Central memory CD4-positive, alpha-beta T cell (primary cell): Measurements from ENCODE around the gene HMCN2.
"Not testable (repeated sequence)": the region's sequence is repeated elsewhere in the genome, so short reads cannot be mapped to it uniquely, and the experiment has no call there.

Source experiments
- DNase-seq: peaks from one replicate; pipeline ENCODE4 v3.0.0; 2022

HMCN2 gene

GRCh38 chr9:130421154-130421801 is 155.7 kb downstream of the HMCN2 start:
- no peak for DNase-seq

DNA sequence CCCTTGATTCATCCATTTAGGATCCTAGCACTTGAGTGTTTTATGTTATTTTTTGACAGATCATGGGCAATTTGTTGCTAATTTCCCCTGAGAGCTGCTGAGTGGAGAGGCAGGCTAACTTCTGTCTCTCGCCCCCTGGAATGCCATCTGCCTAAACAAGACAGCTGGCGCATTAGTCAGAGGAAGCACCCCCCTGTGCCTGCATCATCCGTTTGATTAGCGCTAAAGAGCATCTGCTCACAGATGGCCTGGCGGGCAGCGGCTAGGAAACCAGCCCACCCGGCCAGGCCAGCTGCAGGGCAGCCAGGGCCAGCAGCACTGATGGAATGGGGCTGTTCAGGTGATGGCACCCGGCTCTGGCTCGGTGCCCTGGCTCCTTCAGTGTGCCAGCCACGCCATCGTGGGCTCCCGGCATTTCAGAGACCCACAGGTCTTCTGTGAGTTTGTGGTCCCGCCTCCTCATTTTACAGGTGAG is 156.3 kb downstream of the HMCN2 start:
- DNase-seq = no peak

GRCh38 chr9:130422546-130422945 is 157.0 kb downstream of the HMCN2 start:
- DNase-seq = no peak

GRCh38 chr9:130423272-130423671 is 157.7 kb downstream of the HMCN2 start:
- DNase-seq = no peak

DNA sequence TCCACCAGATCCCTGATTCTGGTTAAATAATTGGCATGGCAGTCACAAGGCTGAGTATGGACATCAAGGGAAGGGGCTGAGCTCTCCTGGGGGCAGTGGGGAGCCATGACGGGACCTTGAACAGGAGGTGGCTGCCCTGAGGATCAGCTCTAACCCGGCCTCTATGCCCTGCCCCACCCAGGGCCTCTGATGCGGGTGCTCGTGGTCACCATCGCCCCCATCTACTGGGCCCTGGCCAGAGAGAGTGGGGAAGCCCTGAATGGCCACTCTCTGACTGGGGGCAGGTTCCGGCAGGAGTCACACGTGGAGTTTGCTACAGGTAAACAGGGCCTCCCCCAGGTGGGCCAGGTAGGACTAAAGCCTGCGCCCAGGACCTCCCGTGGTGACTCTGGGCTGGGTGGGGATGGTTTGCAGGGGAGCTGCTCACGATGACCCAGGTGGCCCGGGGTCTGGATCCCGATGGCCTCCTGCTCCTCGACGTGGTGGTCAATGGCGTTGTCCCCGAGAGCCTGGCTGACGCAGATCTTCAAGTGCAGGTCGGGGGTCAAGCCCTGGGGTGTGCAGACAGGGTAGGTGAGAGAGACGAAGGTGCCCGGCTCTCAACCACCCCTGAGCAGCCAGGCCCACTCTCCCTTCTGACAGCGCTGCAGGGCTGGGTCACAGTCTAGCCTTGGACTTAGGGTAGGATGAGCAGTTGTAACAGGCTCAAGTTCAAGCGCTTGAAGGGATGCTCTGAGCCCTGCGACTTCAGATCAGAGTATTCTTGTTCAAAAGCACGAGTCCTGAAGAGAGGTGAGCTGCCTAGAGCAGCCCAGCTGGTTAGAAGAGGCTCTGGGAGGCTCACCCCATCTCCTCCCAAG is 159.3 kb downstream of the HMCN2 start:
- DNase-seq = no peak

DNA sequence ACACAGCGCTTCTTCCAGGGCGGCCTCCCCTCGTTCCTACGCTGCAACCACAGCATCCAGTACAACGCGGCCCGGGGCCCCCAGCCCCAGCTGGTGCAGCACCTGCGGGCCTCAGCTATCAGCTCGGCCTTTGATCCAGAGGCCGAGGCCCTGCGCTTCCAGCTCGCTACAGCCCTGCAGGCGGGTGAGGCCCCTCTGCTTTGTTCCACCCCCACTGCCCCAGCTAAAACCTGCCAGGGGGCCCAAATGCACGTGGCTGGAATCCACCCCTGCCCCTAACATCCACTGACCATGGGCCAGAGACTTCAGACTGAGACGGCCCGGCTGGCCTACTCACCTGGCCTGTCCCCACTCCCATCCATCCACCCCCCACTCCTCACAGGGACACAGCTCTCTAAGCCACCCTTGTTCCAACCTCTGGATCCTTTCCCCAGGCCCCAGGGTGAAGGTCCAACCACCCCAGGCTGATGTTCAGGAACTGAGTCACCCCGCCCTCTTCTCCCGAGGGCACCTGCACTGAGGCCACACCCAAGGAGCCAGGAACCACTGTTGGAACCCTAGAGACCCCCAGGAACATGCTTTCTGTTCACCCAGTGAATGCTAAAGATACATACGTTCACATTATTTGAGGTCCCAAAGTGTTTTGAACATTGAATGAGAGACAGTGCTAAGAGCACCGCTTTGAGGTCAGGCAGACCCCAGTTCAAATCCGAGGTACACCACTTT is 160.3 kb downstream of the HMCN2 start:
- no peak for DNase-seq

DNA sequence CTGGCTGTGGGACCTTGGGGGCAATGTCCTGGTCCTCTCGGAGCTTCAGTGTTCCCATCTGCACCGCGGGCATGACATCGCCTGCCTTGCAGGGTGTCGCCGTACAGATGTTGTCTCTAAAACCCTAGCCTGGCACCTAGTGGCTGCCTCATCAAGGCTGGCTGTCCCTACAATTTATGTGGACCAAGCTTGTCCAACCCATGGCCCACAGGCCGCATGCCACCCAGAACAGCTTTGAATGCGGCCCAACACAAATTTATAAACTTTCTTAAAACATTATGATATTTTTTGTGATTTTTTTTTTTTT is 160.9 kb downstream of the HMCN2 start:
- no peak for DNase-seq

DNA sequence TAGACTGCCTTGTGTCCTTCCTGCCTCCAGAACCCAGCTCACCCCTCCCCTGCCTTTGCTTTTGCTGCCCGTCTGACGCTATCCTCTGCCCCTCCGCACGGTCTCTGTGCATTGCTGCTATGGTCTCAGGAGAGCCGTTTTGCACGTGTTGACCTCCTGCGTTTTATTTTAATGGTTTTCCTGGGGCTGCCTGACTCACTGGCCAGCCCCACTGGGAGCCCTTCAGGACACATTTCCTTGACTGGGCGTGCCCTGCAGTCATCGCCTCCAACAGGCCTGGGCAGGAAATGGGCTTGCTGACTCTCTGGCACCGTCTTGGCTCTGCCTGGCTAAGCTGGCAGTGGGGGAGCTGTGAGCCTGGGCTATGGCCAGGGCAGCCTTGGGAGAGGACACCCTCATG is 161.3 kb downstream of the HMCN2 start:
- no peak for DNase-seq

GRCh38 chr9:130427326-130427725 is 161.8 kb downstream of the HMCN2 start:
- no peak for DNase-seq

DNA sequence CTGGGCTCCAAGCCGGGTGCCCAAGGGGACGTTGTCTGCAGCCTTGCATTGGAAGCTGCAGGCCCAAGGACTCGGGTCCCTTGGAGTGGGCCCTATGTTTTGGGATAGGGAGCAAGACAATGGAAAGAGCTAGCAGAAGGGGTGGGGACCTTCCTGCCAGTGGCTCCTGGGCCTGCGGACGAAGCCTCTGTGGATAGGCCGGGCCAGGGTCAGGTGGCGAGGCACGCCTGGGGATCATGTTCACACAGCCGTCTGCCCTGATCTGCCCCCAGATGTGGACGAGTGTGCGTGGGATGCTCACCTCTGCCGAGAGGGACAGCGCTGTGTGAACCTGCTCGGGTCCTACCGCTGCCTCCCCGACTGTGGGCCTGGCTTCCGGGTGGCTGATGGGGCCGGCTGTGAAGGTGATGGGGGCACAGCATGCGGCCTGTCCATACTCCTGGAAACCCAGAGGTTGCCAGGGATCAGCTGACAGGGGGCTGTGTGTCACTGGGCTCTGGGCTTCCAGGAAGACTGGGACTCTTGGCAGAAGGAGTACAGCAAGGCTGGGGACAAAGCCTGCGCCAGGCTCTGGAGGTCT is 162.6 kb downstream of the HMCN2 start:
- DNase-seq = no peak

GRCh38 chr9:130429381-130429780 is 163.8 kb downstream of the HMCN2 start:
- no peak for DNase-seq

GRCh38 chr9:130429831-130430230 is 164.3 kb downstream of the HMCN2 start:
- DNase-seq = no peak

DNA sequence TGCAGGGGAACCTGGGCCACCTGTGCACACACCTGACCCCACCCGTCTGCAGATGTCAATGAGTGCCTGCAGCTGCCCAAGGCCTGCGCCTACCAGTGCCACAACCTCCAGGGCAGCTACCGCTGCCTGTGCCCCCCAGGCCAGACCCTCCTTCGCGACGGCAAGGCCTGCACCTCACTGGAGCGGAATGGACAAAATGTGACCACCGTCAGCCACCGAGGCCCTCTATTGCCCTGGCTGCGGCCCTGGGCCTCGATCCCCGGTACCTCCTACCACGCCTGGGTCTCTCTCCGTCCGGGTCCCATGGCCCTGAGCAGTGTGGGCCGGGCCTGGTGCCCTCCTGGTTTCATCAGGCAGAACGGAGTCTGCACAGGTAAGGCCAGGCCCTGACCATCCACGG is 164.7 kb downstream of the HMCN2 start:
- DNase-seq = no peak

DNA sequence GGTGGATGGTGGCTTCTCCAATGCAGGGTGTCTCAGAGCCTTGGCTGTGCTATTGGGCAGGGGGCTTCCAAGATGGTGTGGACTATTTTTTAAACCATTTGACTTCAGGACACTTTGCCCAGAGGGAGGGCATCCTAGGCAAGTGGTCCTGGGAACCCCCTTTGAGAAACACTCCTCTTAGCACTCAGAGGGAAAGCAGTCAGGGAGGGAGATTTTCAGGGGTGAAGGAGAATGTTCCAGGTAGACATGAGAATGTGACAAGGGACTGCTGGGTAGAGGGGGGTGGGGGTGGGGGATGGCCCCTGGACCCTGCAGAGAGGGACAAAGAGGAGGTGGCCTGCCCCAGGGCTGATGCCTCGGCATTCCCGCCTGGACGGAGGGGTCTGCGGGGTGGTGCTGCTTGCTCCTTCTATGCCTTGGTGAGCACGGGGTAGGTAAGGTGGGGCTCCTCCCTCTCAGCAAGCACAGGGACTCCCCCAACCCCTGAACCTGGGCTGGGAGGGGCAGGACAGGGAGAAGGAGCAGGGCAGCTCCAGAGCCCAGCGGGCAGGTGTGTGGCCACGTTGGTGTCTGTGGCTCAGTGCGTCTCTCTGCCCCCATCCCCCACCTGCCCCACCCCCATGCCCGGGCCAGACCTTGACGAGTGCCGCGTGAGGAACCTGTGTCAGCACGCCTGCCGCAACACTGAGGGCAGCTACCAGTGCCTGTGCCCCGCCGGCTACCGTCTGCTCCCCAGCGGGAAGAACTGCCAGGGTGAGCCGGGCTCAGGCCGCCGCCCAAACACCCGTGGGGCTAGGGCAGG is 165.4 kb downstream of the HMCN2 start:
- no peak for DNase-seq

DNA sequence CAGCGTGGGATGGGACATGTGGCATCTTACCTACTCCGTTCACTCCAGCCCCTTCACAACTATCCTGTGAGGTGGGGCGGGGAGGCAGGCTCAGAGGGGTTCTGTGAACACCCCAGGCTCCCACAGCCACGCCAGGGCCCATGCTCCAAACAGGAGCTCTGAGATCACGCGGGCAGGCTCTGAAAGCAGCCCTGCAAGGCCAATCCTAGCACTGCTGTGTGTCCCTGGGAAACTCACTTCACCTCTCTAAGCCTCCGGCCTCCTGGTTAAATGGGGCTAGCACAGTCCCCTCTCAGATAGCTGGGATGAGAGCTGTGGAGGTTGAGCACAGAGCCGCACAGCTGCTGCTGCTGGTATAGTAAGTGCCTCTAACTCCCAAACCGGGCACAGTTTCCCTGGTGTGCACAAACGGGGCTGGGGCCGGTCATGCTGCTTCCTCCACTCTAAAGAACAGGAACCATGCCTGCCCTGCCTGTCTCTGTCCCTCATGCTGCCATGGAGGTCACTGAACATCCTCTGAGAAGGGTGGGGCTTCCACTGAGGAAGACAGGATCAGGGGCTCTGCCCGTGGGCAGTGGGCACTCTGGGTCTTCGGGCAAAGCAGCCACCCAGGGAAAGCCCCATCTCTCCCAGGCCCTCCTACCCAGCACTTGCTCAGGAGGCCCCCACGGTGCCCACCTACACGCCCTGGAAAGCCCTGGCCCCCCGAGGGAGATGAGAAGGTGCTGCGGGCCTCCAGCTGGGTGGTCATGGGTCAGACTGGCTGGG is 166.2 kb downstream of the HMCN2 start:
- DNase-seq = no peak

DNA sequence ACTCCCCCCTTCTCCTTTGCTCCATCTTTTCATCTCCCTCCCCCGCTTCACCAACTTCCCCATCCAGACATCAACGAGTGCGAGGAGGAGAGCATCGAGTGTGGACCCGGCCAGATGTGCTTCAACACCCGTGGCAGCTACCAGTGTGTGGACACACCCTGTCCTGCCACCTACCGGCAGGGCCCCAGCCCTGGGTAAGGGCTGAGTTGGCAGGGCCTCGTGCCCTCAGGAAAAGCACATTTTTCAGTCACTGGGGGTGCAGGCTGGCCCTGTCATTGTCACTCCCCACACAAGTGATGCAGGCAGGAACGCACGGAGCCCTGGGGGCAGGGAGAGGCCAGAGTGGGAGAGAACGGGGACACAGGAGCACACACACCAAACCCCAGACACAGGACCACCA is 166.8 kb downstream of the HMCN2 start:
- no peak for DNase-seq

- DNase-seq = no peak
These were observed 167.2 kb downstream of the HMCN2 start for GRCh38 chr9:130432796-130433167.

DNA sequence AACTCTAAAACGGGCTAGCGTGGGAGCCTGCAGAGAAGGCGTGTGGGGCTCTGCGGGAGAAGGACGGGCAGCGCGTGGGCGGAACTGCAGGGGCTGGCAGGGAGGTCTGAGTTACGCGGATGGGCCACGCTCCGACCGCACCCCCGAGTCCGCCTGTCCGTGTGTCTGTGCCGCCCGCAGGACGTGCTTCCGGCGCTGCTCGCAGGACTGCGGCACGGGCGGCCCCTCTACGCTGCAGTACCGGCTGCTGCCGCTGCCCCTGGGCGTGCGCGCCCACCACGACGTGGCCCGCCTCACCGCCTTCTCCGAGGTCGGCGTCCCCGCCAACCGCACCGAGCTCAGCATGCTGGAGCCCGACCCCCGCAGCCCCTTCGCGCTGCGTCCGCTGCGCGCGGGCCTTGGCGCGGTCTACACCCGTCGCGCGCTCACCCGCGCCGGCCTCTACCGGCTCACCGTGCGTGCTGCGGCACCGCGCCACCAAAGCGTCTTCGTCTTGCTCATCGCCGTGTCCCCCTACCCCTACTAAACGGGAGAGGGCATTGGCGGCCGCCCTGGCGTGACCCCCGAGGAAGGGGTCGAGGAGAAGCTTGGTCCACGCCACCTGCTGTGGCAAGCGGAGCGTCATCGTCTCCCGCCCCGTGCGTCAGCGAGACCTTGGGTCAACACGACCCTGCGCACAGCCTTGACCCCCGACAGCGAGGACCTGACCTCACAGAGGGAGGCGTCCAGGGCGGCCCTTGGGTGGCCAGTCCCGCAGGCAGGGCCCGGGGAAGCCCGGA is 167.8 kb downstream of the HMCN2 start:
- no peak for DNase-seq

DNA sequence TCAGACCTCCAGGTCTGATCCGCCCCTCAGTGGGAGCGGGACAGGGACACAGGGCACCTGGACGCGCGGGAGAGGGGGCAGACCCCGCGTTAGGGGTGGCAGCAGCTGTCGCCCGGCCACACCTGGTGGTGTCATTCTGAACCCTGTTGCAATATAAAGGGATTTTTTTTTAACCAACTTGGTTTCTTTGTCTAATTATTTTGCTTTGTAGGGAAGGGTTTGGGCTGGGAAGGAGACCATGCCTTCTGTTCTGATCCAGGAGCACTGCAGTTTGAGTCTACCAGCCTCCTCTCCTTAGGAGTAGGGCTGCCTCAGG is 168.3 kb downstream of the HMCN2 start:
- DNase-seq = no peak

DNA sequence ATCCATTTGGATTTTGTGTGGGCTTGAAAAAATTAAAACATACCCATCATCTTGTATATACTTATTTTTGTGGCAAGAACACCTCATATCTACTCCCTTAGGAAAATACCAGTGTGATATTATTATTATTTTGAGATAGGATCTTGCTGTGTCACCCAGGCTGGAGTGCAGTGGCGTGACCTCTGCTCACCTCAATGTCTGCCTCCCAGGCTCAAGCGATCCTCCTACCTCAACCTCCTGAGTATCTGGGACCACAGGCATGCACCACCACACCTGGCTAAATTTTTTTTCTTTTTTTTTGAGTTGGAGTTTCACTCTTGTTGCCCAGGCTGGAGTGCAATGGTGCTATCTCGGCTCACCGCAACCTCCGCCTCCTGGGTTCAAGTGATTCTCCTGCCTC is 169.1 kb downstream of the HMCN2 start:
- not testable (repeated sequence) for DNase-seq
